Activated CD4-positive, alpha-beta T cell treated with anti-CD3 and anti-CD28 coated beads, Interleukin-2, amount 10 ng/mL, durations not matched to agents 24 days and 14 days (primary cell): ENCODE results near the gene EDDM3A. TPM values are rescaled to one million over a fixed set of nuclear protein-coding genes. Genes with fewer than 3 reads are reported as not detected.
"Not testable (repeated sequence)": the region's sequence is repeated elsewhere in the genome, so short reads cannot be mapped to it uniquely, and the experiment has no call there.

Experiments
- DNase-seq: peaks from one replicate; pipeline ENCODE4 v3.0.0; 2022
- H3K27ac Mint-ChIP-seq: one replicate; pipeline ENCODE4 v1.8.0; 2022; ENCODE audit warnings: mild to moderate bottlenecking, mixed read lengths
- H3K27me3 Mint-ChIP-seq: one replicate; pipeline ENCODE4 v1.8.0; 2022; ENCODE audit warnings: mixed read lengths
- H3K36me3 Mint-ChIP-seq: one replicate; pipeline ENCODE4 v1.8.0; 2022; ENCODE audit warnings: low read depth, mild to moderate bottlenecking, mixed read lengths
- H3K4me1 Mint-ChIP-seq: one replicate; pipeline ENCODE4 v1.8.0; 2021; ENCODE audit warnings: mixed read lengths
- H3K4me3 Mint-ChIP-seq: one replicate; pipeline ENCODE4 v1.8.0; 2022; ENCODE audit warnings: mild to moderate bottlenecking, moderate library complexity, mixed read lengths
- H3K9me3 Mint-ChIP-seq: one replicate; pipeline ENCODE4 v1.8.0; 2021; ENCODE audit warnings: mixed read lengths
- intact Hi-C: fragments of 100-400 bp; cut with micrococcal nuclease; formaldehyde crosslinking; loops from one replicate; pipeline ENCODE4 v1.15.1; 2023
- total RNA-seq: library from RNA; stranded (reverse); gene quantifications from 2 replicates; pipeline ENCODE4 v1.2.3, GENCODE V29; 2022

Gene EDDM3A
- total RNA-seq, 1 donor from 2014 or later, result not detected

- H3K36me3 Mint-ChIP-seq, result no peaks in the 10 kb centered on the region
- intact Hi-C loops, result no loop called here
- H3K9me3 Mint-ChIP-seq, result peaks cover 12% of the 10 kb centered on the region
- no peak for DNase-seq
- peaks cover 2% of the 10 kb centered on the region for H3K27me3 Mint-ChIP-seq
- no peak overlapping the region for H3K27ac Mint-ChIP-seq
- no peaks in the 10 kb centered on the region for H3K4me1 Mint-ChIP-seq
- H3K4me3 Mint-ChIP-seq, result no peak overlapping the region
Observed at GRCh38 chr14:20748439-20748838, 2.8 kb downstream of the EDDM3A start.

GRCh38 chr14:20750194-20750593, 4.5 kb downstream of the EDDM3A start:
- Mint-ChIP-seq H3K9me3 (peaks cover 14% of the 10 kb centered on the region), H3K27me3 (peaks cover 2% of the 10 kb centered on the region), H3K4me1 (no peaks in the 10 kb centered on the region), H3K27ac (no peak overlapping the region), H3K4me3 (no peak overlapping the region), H3K36me3 (no peaks in the 10 kb centered on the region)
- intact Hi-C loops, result no loop called here
- DNase-seq, result no peak

GRCh38 chr14:20751963-20752562, 6.4 kb downstream of the EDDM3A start:
- no peaks in the 10 kb centered on the region for H3K4me1 Mint-ChIP-seq
- intact Hi-C loops, result no loop called here
- DNase-seq, result no peak
- H3K9me3 Mint-ChIP-seq, result peaks cover 14% of the 10 kb centered on the region
- no peaks in the 10 kb centered on the region for H3K36me3 Mint-ChIP-seq
- H3K27me3 Mint-ChIP-seq, result peaks cover 2% of the 10 kb centered on the region
- no peak overlapping the region for H3K27ac Mint-ChIP-seq
- H3K4me3 Mint-ChIP-seq, result no peak overlapping the region

GRCh38 chr14:20754308-20754707, 8.6 kb downstream of the EDDM3A start:
- intact Hi-C loops, result no loop called here
- H3K4me1 Mint-ChIP-seq, result no peaks in the 10 kb centered on the region
- no peaks in the 10 kb centered on the region for H3K27me3 Mint-ChIP-seq

GRCh38 chr14:20755037-20755436, 9.3 kb downstream of the EDDM3A start:
- Mint-ChIP-seq H3K27ac (no peak overlapping the region), H3K4me3 (no peak overlapping the region), H3K4me1 (no peaks in the 10 kb centered on the region), H3K9me3 (peaks cover 14% of the 10 kb centered on the region), H3K36me3 (no peaks in the 10 kb centered on the region), H3K27me3 (no peaks in the 10 kb centered on the region)
- no peak for DNase-seq
- intact Hi-C loops, result no loop called here

More at GRCh38 chr14:20754308-20754707, 8.6 kb downstream of the EDDM3A start:
- Mint-ChIP-seq H3K36me3 (no peaks in the 10 kb centered on the region), H3K27ac (no peak overlapping the region), H3K4me3 (no peak overlapping the region), H3K9me3 (peaks cover 14% of the 10 kb centered on the region)
- no peak for DNase-seq

- H3K4me3 Mint-ChIP-seq, result no peak overlapping the region
- no peaks in the 10 kb centered on the region for H3K27me3 Mint-ChIP-seq
- H3K9me3 Mint-ChIP-seq, result peaks cover 5% of the 10 kb centered on the region
- intact Hi-C loops, result no loop called here
- no peaks in the 10 kb centered on the region for H3K4me1 Mint-ChIP-seq
- no peaks in the 10 kb centered on the region for H3K36me3 Mint-ChIP-seq
- H3K27ac Mint-ChIP-seq, result no peak overlapping the region
- peak; percentile 72 for DNase-seq
Observed at GRCh38 chr14:20757965-20758364, 12.3 kb downstream of the EDDM3A start.

- H3K27me3 Mint-ChIP-seq, intact Hi-C loops: not testable (repeated sequence)
Observed at GRCh38 chr14:20759465-20759864, 13.8 kb downstream of the EDDM3A start.

GRCh38 chr14:20760950-20761349, 15.3 kb downstream of the EDDM3A start:
- intact Hi-C loops, result no loop called here
- no peaks in the 10 kb centered on the region for H3K9me3 Mint-ChIP-seq
- no peaks in the 10 kb centered on the region for H3K36me3 Mint-ChIP-seq
- H3K27ac Mint-ChIP-seq, result no peak overlapping the region
- no peak for DNase-seq
- H3K27me3 Mint-ChIP-seq, result no peaks in the 10 kb centered on the region
- H3K4me1 Mint-ChIP-seq, result no peaks in the 10 kb centered on the region
- H3K4me3 Mint-ChIP-seq, result no peak overlapping the region

More at GRCh38 chr14:20759465-20759864, 13.8 kb downstream of the EDDM3A start:
- not testable (repeated sequence) for H3K27ac Mint-ChIP-seq, H3K4me3 Mint-ChIP-seq, H3K4me1 Mint-ChIP-seq, H3K36me3 Mint-ChIP-seq, DNase-seq, H3K9me3 Mint-ChIP-seq

- H3K27me3 Mint-ChIP-seq, result peaks cover 10% of the 10 kb centered on the region
- no peaks in the 10 kb centered on the region for H3K9me3 Mint-ChIP-seq
- no peak overlapping the region for H3K27ac Mint-ChIP-seq
- H3K36me3 Mint-ChIP-seq, result no peaks in the 10 kb centered on the region
- DNase-seq, result no peak
- H3K4me3 Mint-ChIP-seq, result no peak overlapping the region
- H3K4me1 Mint-ChIP-seq, result no peaks in the 10 kb centered on the region
- intact Hi-C loops, result no loop called here
Observed at GRCh38 chr14:20768593-20768892, 22.9 kb downstream of the EDDM3A start.

- H3K27ac Mint-ChIP-seq, result no peak overlapping the region
- no peak overlapping the region for H3K4me3 Mint-ChIP-seq
- peaks cover 12% of the 10 kb centered on the region for H3K27me3 Mint-ChIP-seq
- no peak for DNase-seq
- no peaks in the 10 kb centered on the region for H3K36me3 Mint-ChIP-seq
- intact Hi-C loops, result no loop called here
- no peaks in the 10 kb centered on the region for H3K9me3 Mint-ChIP-seq
- no peaks in the 10 kb centered on the region for H3K4me1 Mint-ChIP-seq
Observed at GRCh38 chr14:20769421-20769820, 23.7 kb downstream of the EDDM3A start.

- Mint-ChIP-seq H3K27me3 (peaks cover 27% of the 10 kb centered on the region), H3K4me1 (no peaks in the 10 kb centered on the region)
Observed at GRCh38 chr14:20772650-20773049, 27.0 kb downstream of the EDDM3A start.

GRCh38 chr14:20774258-20774824, 28.7 kb downstream of the EDDM3A start:
- intact Hi-C loops, result no loop called here
- H3K27me3 Mint-ChIP-seq, result peaks cover 29% of the 10 kb centered on the region

More at GRCh38 chr14:20772650-20773049, 27.0 kb downstream of the EDDM3A start:
- Mint-ChIP-seq H3K27ac (no peak overlapping the region), H3K4me3 (no peak overlapping the region), H3K9me3 (no peaks in the 10 kb centered on the region), H3K36me3 (no peaks in the 10 kb centered on the region)
- no peak for DNase-seq
- intact Hi-C loops, result no loop called here

GRCh38 chr14:20775043-20775442, 29.4 kb downstream of the EDDM3A start:
- no peak overlapping the region for H3K27ac Mint-ChIP-seq
- H3K9me3 Mint-ChIP-seq, result no peaks in the 10 kb centered on the region
- DNase-seq, result no peak

More at GRCh38 chr14:20774258-20774824, 28.7 kb downstream of the EDDM3A start:
- no peak for DNase-seq
- H3K36me3 Mint-ChIP-seq, result no peaks in the 10 kb centered on the region
- no peak overlapping the region for H3K27ac Mint-ChIP-seq
- no peak overlapping the region for H3K4me3 Mint-ChIP-seq
- no peaks in the 10 kb centered on the region for H3K4me1 Mint-ChIP-seq
- no peaks in the 10 kb centered on the region for H3K9me3 Mint-ChIP-seq

GRCh38 chr14:20775901-20776300, 30.2 kb downstream of the EDDM3A start:
- intact Hi-C loops, result no loop called here
- H3K4me1 Mint-ChIP-seq, result peaks cover 3% of the 10 kb centered on the region
- no peak for DNase-seq
- no peak overlapping the region for H3K27ac Mint-ChIP-seq
- H3K9me3 Mint-ChIP-seq, result no peaks in the 10 kb centered on the region
- no peak overlapping the region for H3K4me3 Mint-ChIP-seq
- H3K36me3 Mint-ChIP-seq, result no peaks in the 10 kb centered on the region
- peaks cover 27% of the 10 kb centered on the region for H3K27me3 Mint-ChIP-seq

More at GRCh38 chr14:20775043-20775442, 29.4 kb downstream of the EDDM3A start:
- peaks cover 29% of the 10 kb centered on the region for H3K27me3 Mint-ChIP-seq
- intact Hi-C loops, result no loop called here
- H3K4me3 Mint-ChIP-seq, result no peak overlapping the region
- no peaks in the 10 kb centered on the region for H3K36me3 Mint-ChIP-seq
- no peaks in the 10 kb centered on the region for H3K4me1 Mint-ChIP-seq

- peak; percentile 64 for DNase-seq
- H3K4me3 Mint-ChIP-seq, result peak overlapping the region; percentile 80
- no peaks in the 10 kb centered on the region for H3K36me3 Mint-ChIP-seq
- H3K4me1 Mint-ChIP-seq, result peaks cover 23% of the 10 kb centered on the region
- H3K27me3 Mint-ChIP-seq, result peaks cover 7% of the 10 kb centered on the region
- H3K9me3 Mint-ChIP-seq, result no peaks in the 10 kb centered on the region
- intact Hi-C loops, result no loop called here
- H3K27ac Mint-ChIP-seq, result peak overlapping the region; percentile 75
Observed at GRCh38 chr14:20781803-20782202, 36.1 kb downstream of the EDDM3A start.
